ENCODE data around the gene CLTC. TPM values are rescaled to one million over a fixed set of nuclear protein-coding genes. Genes with fewer than 3 reads are reported as not detected.

CLTC gene
- total and polyA plus RNA-seq, 2 of the 8 experiments (the other 6 are each of a cell fraction or from before 2014, with no cell fraction given): 175 to 283 TPM

- DNase-seq (ENCODE audit: low read depth in 1 of 2, low spot score in 2 of 2) (no peak), FAIRE-seq (no peak)
- Histone ChIP-seq H3K23ac (ENCODE audit: insufficient read length) (no peak overlapping the region), H3K56ac (replicated peaks; ENCODE audit: insufficient read length, low read depth, low read length) (no peak overlapping the region), H3K18ac (ENCODE audit: extremely low read depth, low read length) (no peak overlapping the region), H2AFZ (ENCODE audit: low read length) (no peak overlapping the region), H2AK5ac (ENCODE audit: low read depth, low read length) (no peak overlapping the region), H2BK120ac (replicated peaks; ENCODE audit: low read depth, low read length) (no peak overlapping the region), H3K27me3 (replicated peaks in 1 of 4; ENCODE audit: control insufficient read depth in 3 of 4, extremely low read depth in 1 of 4, insufficient read depth in 3 of 4, low read length in 3 of 4) (no peaks in the 10 kb centered on the region), H4K5ac (ENCODE audit: insufficient read length, low read depth, low read length) (no peak overlapping the region), H2BK5ac (ENCODE audit: low read depth, low read length) (no peak overlapping the region), H3K9me3 (ENCODE audit: insufficient read depth in 2 of 2, low read depth in 1 of 2, low read length in 1 of 2) (no peaks in the 10 kb centered on the region), H3K27ac (ENCODE audit: low read depth, low read length) (no peak overlapping the region), H4K20me1 (replicated peaks in 1 of 2; ENCODE audit: control insufficient read depth in 1 of 2, insufficient read depth in 2 of 2, low read length in 2 of 2) (peaks cover 24 to 39% of the 10 kb centered on the region in 2 experiments), H3K4me3 (ENCODE audit: extremely low read depth in 1 of 4, insufficient read depth in 2 of 4, low read depth in 3 of 4, low read length in 4 of 4) (no peak overlapping the region), H3K4me1 (replicated peaks in 1 of 4; ENCODE audit: control insufficient read depth in 3 of 4, insufficient read depth in 4 of 4, low read length in 3 of 4) (peaks cover 0 to 3% (median 0%) of the 10 kb centered on the region in 4 experiments; a peak in 2 of 7 replicates), H3K36me3 (ENCODE audit: control insufficient read depth in 2 of 4, insufficient read depth in 4 of 4, low read length in 3 of 4) (peaks cover 16 to 75% (median 50%) of the 10 kb centered on the region in 4 experiments), H2BK15ac (ENCODE audit: low read length) (no peak overlapping the region), H4K8ac (ENCODE audit: extremely low read depth, insufficient read depth, low read length) (no peak overlapping the region), H3K14ac (ENCODE audit: insufficient read length) (no peak overlapping the region), H3K4me2 (ENCODE audit: insufficient read depth in 1 of 2, low read depth in 2 of 2, low read length in 2 of 2) (no peak overlapping the region), H3K9ac (replicated peaks in 1 of 4; ENCODE audit: extremely low read depth in 1 of 4, low read depth in 3 of 4, low read length in 3 of 4) (no peak overlapping the region), H3K4ac (replicated peaks; ENCODE audit: insufficient read length, low read depth, low read length) (no peak overlapping the region), H4K91ac (replicated peaks; ENCODE audit: insufficient read length, low read length) (no peak overlapping the region), H3K79me2 (ENCODE audit: control insufficient read depth in 1 of 2, insufficient read depth in 2 of 2, low read length in 2 of 2) (peaks cover 25 to 88% of the 10 kb centered on the region in 2 experiments), H2BK12ac (ENCODE audit: low read depth, low read length) (no peak overlapping the region), H3K79me1 (ENCODE audit: low read depth, low read length) (peaks cover 6% of the 10 kb centered on the region; the same call in 1 of the 2 replicates), H2BK20ac (ENCODE audit: low read length) (no peak overlapping the region), H3K23me2 (ENCODE audit: low read depth, low read length) (no peaks in the 10 kb centered on the region)
- POLR2A ChIA-PET (ENCODE audit: partially characterized antibody): interaction anchor here (0.8 kb wide), 1 partner anchor 9 kb away, joined by 5 read pairs; the partner anchor contains the start of genes PTRH2 and VMP1
- 91% methylated on average over 4 of the region's 4 CpGs; no CpG with 5 or more reads in 1 of the 2 experiments for WGBS, 2 experiments (ENCODE audit: extremely low coverage in 1 of 2, insufficient coverage in 1 of 2, insufficient read length in 1 of 2, insufficient replicate concordance in 2 of 2, low coverage in 1 of 2, low lambda C conversion rate in 2 of 2, missing lambda C conversion rate in 1 of 2)
- TF ChIP-seq RAD21 (IDR thresholded peaks at IDR 0.05 in 1 of 2, conservative IDR thresholded peaks at IDR 0.05 in 1 of 2; ENCODE audit: low read depth in 2 of 2, low read length in 2 of 2) (no peak), POLR2A (IDR thresholded peaks at IDR 0.05; ENCODE audit: control extremely low read depth in 1 of 2, low read depth in 2 of 2, low read length in 2 of 2) (0 out of 3 replicates have a peak, but pooled peaks of 1 of the 2 experiments have one; percentile 4)
- CTCF ChIA-PET (ENCODE audit: partially characterized antibody): no interaction called here
Observed at GRCh38 chr17:59698143-59698542, 78.4 kb downstream of the CLTC start.

All from H1 (cell line).